H1 (cell line): ENCODE results near the gene TRABD. TPM values are rescaled to one million over a fixed set of nuclear protein-coding genes. Genes with fewer than 3 reads are reported as not detected.

Source experiments
- HDAC2 ChIP-seq, 2 experiments: fragments of 300-600 bp in 1 of 2; sonication (generic) in 1 of 2; IDR thresholded peaks; 2 replicates each; pipeline ENCODE4 v1.6.1; 2011 to 2012; ENCODE audit warnings: low read depth in 2 of 2, low read length in 2 of 2, mild to moderate bottlenecking in 2 of 2, moderate library complexity in 2 of 2, borderline replicate concordance in 1 of 2, inconsistent platforms in 1 of 2
- polyA plus RNA-seq, 7 experiments: library from polyadenylated mRNA; depleted of rRNA in 3 of 7; stranded (reverse) in 5 of 7; unstranded in 2 of 7; fragments of >200 nt in 5 of 7; fragments of 200-250 nt in 2 of 7; gene quantifications; 1 replicate in 5 of 7; 2 replicates in 1 of 7; 4 replicates in 1 of 7; pipeline versions ENCODE4 v1.2.1 to v1.2.3, GENCODE V29; 2011 to 2013; ENCODE audit warnings: missing spikeins in 2 of 7, mixed read lengths in 2 of 7
- total RNA-seq: library from RNA; stranded (reverse); fragmentation: NEBNext Ultra II Directional; extraction: Animal tissue kit (Norgen Biotek cat#: 25700); gene quantifications from 2 replicates; pipeline ENCODE4 v1.2.1, GENCODE V29; 2021

TRABD gene
- total and polyA plus RNA-seq, 2 of the 8 experiments (the other 6 are each of a cell fraction or from before 2014, with no cell fraction given) = 44.2 to 57.5 TPM

GRCh38 chr22:50150161-50151129, 35.3 kb upstream of the TRABD start (continued):
- no peak for TF ChIP-seq HDAC2 (IDR thresholded peaks at IDR 0.05; ENCODE audit: borderline replicate concordance in 1 of 2, low read depth in 2 of 2, low read length in 2 of 2)
